Measurements from ENCODE around the gene LENG8. TPM values are rescaled to one million over a fixed set of nuclear protein-coding genes. Genes with fewer than 3 reads are reported as not detected.

Gene LENG8
- total RNA-seq, result 14.7 and 52.6 TPM in 2 replicates

GRCh38 chr19:54448774-54449700 is at the start of gene LENG8:
Gene LENG8 (plus strand): TSS chr19:54449199. CDS start chr19:54451345, 2,146 bp downstream.

GRCh38 chr19:54415208-54415900 is 33.6 kb upstream of the LENG8 start, which contains the start of gene TTYH1:
Gene TTYH1 (plus strand): TSS chr19:54415464. CDS start chr19:54415553, 89 bp downstream.

GRCh38 chr19:54463531-54464043 is 14.6 kb downstream of the LENG8 start, which contains the start of gene LENG9:
Gene LENG9 (minus strand): TSS chr19:54463778. CDS start chr19:54463526, 252 bp downstream.

GRCh38 chr19:54473071-54473891 is 24.3 kb downstream of the LENG8 start, which contains the start of gene CDC42EP5:
Gene CDC42EP5 (minus strand): TSS chr19:54473296. CDS start chr19:54465547, 7,749 bp downstream.

GRCh38 chr19:54502518-54503048 is 53.6 kb downstream of the LENG8 start, which contains the start of gene LAIR2:
Gene LAIR2 (plus strand): TSS chr19:54502831. CDS start chr19:54502919, 88 bp downstream.

Other genes starting within 250 kb of the LENG8 start
- 1,225 and 1,614 TPM in 2 replicates for gene RPS9, start 248.3 kb upstream of the LENG8 start, total RNA-seq
- gene LILRB3, start 226.2 kb upstream of the LENG8 start, total RNA-seq, result not detected in 2 replicates
- gene LILRA6, start 206.4 kb upstream of the LENG8 start, total RNA-seq, result not detected in 2 replicates
- not detected in 2 replicates for gene LILRB5, start 191.9 kb upstream of the LENG8 start, total RNA-seq
- not detected in 2 replicates for gene LILRB2, start 168.1 kb upstream of the LENG8 start, total RNA-seq
- not detected in 2 replicates for gene LILRA5, start 136.0 kb upstream of the LENG8 start, total RNA-seq
- not detected in 2 replicates for gene LILRA4, start 110.0 kb upstream of the LENG8 start, total RNA-seq
- not detected in 2 replicates for gene LAIR1, start 84.3 kb upstream of the LENG8 start, total RNA-seq
- gene TTYH1, start 33.7 kb upstream of the LENG8 start, total RNA-seq, result not detected in 2 replicates
- gene LENG9, start 14.6 kb downstream of the LENG8 start, total RNA-seq, result 11.4 and 13.7 TPM in 2 replicates
- gene CDC42EP5, start 24.1 kb downstream of the LENG8 start, total RNA-seq, result 17.7 and 24.6 TPM in 2 replicates
- gene LAIR2, start 53.6 kb downstream of the LENG8 start, total RNA-seq, result not detected in 2 replicates
- gene LILRA2, start 124.6 kb downstream of the LENG8 start, total RNA-seq, result not detected in 2 replicates
- not detected in 2 replicates for gene LILRA1, start 144.4 kb downstream of the LENG8 start, total RNA-seq
- not detected in 2 replicates for gene LILRB1, start 181.3 kb downstream of the LENG8 start, total RNA-seq
- not detected in 2 replicates for gene LILRB4, start 213.8 kb downstream of the LENG8 start, total RNA-seq